HEK293T (cell line): ENCODE measurements around the gene ITGAX.

Experiments
- CTCF ChIA-PET: fragments of 350-600 bp; formaldehyde crosslinking; extraction: SDS; loops from one replicate; lab custom pipeline; 2021; ENCODE audit warnings: antibody characterized with exemption, inconsistent platforms; lab: Yijun Ruan, JAX
- POLR2A ChIA-PET: fragments of 350-600 bp; formaldehyde crosslinking; extraction: SDS; loops from one replicate; lab custom pipeline; 2020; ENCODE audit warnings: antibody characterized with exemption, inconsistent platforms; lab: Yijun Ruan, JAX
- DNase-seq: peaks from one replicate; pipeline ENCODE4 v3.0.0; 2012; ENCODE audit warnings: mixed read lengths; ENCODE audit errors: extremely low spot score
- ARNT ChIP-seq: fragments of 450-650 bp; IDR thresholded peaks from 2 replicates; pipeline ENCODE4 v1.6.1; 2017; ENCODE audit warnings: mild to moderate bottlenecking
- BHLHE40 ChIP-seq: fragments of 450-650 bp; IDR thresholded peaks from 2 replicates; pipeline ENCODE4 v1.6.1; 2016; ENCODE audit warnings: mild to moderate bottlenecking, moderate library complexity, borderline replicate concordance
- CTBP1 ChIP-seq: fragments of 450-650 bp; IDR thresholded peaks from 2 replicates; pipeline ENCODE4 v1.6.1; 2016; ENCODE audit warnings: borderline replicate concordance
- ELF4 ChIP-seq: fragments of 450-650 bp; IDR thresholded peaks from 2 replicates; pipeline ENCODE4 v1.6.1; 2017; ENCODE audit warnings: antibody characterized with exemption
- FOXA1 ChIP-seq: fragments of 450-650 bp; IDR thresholded peaks from 2 replicates; pipeline ENCODE4 v1.6.1; 2016; ENCODE audit warnings: mild to moderate bottlenecking
- FOXK2 ChIP-seq: fragments of 450-650 bp; IDR thresholded peaks from 2 replicates; pipeline ENCODE4 v1.6.1; 2016; ENCODE audit warnings: mild to moderate bottlenecking
- FOXM1 ChIP-seq: fragments of 450-650 bp; IDR thresholded peaks from 2 replicates; pipeline ENCODE4 v1.6.1; 2017; ENCODE audit warnings: mild to moderate bottlenecking, borderline replicate concordance
- HDGF ChIP-seq: fragments of 450-650 bp; IDR thresholded peaks from 2 replicates; pipeline ENCODE4 v1.6.1; 2017; ENCODE audit warnings: antibody characterized with exemption, borderline replicate concordance
- L3MBTL2 ChIP-seq: fragments of 450-650 bp; conservative IDR thresholded peaks from 2 replicates; pipeline ENCODE4 v1.6.1; 2016; ENCODE audit warnings: mild to moderate bottlenecking
- LEF1 ChIP-seq: fragments of 450-650 bp; IDR thresholded peaks from 2 replicates; pipeline ENCODE4 v1.6.1; 2017; ENCODE audit warnings: mild to moderate bottlenecking, borderline replicate concordance
- NFRKB ChIP-seq: fragments of 450-650 bp; IDR thresholded peaks from 2 replicates; pipeline ENCODE4 v1.6.1; 2016; ENCODE audit warnings: mild to moderate bottlenecking, moderate library complexity
- PKNOX1 ChIP-seq: fragments of 450-650 bp; IDR thresholded peaks from 2 replicates; pipeline ENCODE4 v1.6.1; 2016
- SP1 ChIP-seq: fragments of 450-650 bp; IDR thresholded peaks from 2 replicates; pipeline ENCODE4 v1.6.1; 2017
- SUZ12 ChIP-seq: fragments of 450-650 bp; IDR thresholded peaks from 2 replicates; pipeline ENCODE4 v1.6.1; 2016; ENCODE audit warnings: mild to moderate bottlenecking
- TARDBP ChIP-seq: fragments of 450-650 bp; IDR thresholded peaks from 2 replicates; pipeline ENCODE4 v1.6.1; 2016
- ZNF384 ChIP-seq: fragments of 450-650 bp; IDR thresholded peaks from 2 replicates; pipeline ENCODE4 v1.6.1; 2016

The ITGAX gene

GRCh38 chr16:31428279-31428597, 73.3 kb downstream of the ITGAX start, which contains the start of gene COX6A2:
Gene COX6A2, minus strand, starts transcription at chr16:31428360. Its CDS starts 35 bp downstream, at chr16:31428325.
- TF ChIP-seq FOXK2 (no peak), ZNF384 (no peak), HDGF (no peak), PKNOX1 (no peak), LEF1 (no peak), TARDBP (no peak), NFRKB (no peak), BHLHE40 (no peak), FOXA1 (no peak), CTBP1 (no peak), ELF4 (no peak), SUZ12 (no peak)
- DNase-seq: no peak
- ChIA-PET CTCF (no interaction called here), POLR2A (interaction anchor here (1.1 to 1.2 kb wide), 2 partner anchors 14 to 32 kb away, joined by 3 to 5 read pairs; partner anchors contain the start of gene ZNF843)

GRCh38 chr16:31428638-31429247, 73.8 kb downstream of the ITGAX start:
- DNase-seq: no peak
- ChIA-PET CTCF (no interaction called here), POLR2A (interaction anchor here (1.1 to 1.2 kb wide), 2 partner anchors 14 to 32 kb away, joined by 3 to 5 read pairs; partner anchors contain the start of gene ZNF843)
- TF ChIP-seq NFRKB (no peak), BHLHE40 (no peak), FOXA1 (no peak), SP1 (no peak), LEF1 (no peak)

- ChIA-PET CTCF (no interaction called here), POLR2A (interaction anchor here (1.2 kb wide), 1 partner anchor 31 kb away, joined by 5 read pairs; no protein-coding TSS in a partner anchor)
- TF ChIP-seq L3MBTL2 (no peak), PKNOX1 (no peak), ZNF384 (no peak), FOXK2 (no peak), SUZ12 (no peak), HDGF (no peak), NFRKB (no peak), ARNT (no peak), ELF4 (no peak), SP1 (no peak), BHLHE40 (no peak)
- DNase-seq: no peak
These were observed 74.3 kb downstream of the ITGAX start for GRCh38 chr16:31429314-31429713.

GRCh38 chr16:31429796-31430195, 74.8 kb downstream of the ITGAX start:
- ChIA-PET POLR2A (no interaction called here), CTCF (no interaction called here)
- TF ChIP-seq SP1 (no peak), SUZ12 (no peak), HDGF (no peak), TARDBP (no peak), FOXA1 (no peak), CTBP1 (no peak), ZNF384 (no peak), PKNOX1 (no peak), BHLHE40 (no peak), LEF1 (no peak), NFRKB (no peak), FOXK2 (no peak), ELF4 (no peak), L3MBTL2 (no peak)
- DNase-seq: no peak

- TF ChIP-seq NFRKB: no peak
- TF ChIP-seq BHLHE40: no peak
- TF ChIP-seq FOXM1: no peak
- no peak for TF ChIP-seq HDGF
- TF ChIP-seq LEF1: no peak
- TF ChIP-seq L3MBTL2: no peak
- TF ChIP-seq FOXK2: no peak
- TF ChIP-seq ARNT: no peak
- no peak for TF ChIP-seq TARDBP
- TF ChIP-seq FOXA1: no peak
- no peak for TF ChIP-seq CTBP1
- POLR2A ChIA-PET: interaction anchor here (1.4 kb wide), 1 partner anchor 8 kb away, joined by 3 read pairs; no protein-coding TSS in a partner anchor
- no peak for DNase-seq
- CTCF ChIA-PET: interaction anchor here (0.7 kb wide), 1 partner anchor 333 kb away, joined by 5 read pairs; no protein-coding TSS in a partner anchor
These were observed 75.5 kb downstream of the ITGAX start for GRCh38 chr16:31430380-31431052.
